ENCODE data around the gene ZNF652.

Gene ZNF652

GRCh38 chr17:49349541-49349940 lies 12.5 kb downstream of the ZNF652 start:
- Histone ChIP-seq H3K36me3 (ENCODE audit: low read length) (no peaks in the 10 kb centered on the region), H3K4me3 (ENCODE audit: insufficient read depth, low read length, poor library complexity, severe bottlenecking) (no peak overlapping the region), H3K27me3 (ENCODE audit: low read length) (no peaks in the 10 kb centered on the region), H3F3A (ENCODE audit: insufficient read depth) (no peaks in the 10 kb centered on the region), H3K9ac (ENCODE audit: low read length) (no peak overlapping the region), H2AFZ (ENCODE audit: low read depth, low read length, severe bottlenecking) (no peak overlapping the region), H3K9me3 (ENCODE audit: insufficient read depth, low read length) (no peaks in the 10 kb centered on the region), H3K79me2 (ENCODE audit: insufficient read depth, low read length) (peaks cover 59% of the 10 kb centered on the region), H3K9me2 (replicated peaks; ENCODE audit: insufficient read depth, low read length) (no peaks in the 10 kb centered on the region), H4K20me1 (ENCODE audit: low read depth, low read length) (peaks cover 9% of the 10 kb centered on the region), H3K27ac (ENCODE audit: low read depth, low read length) (no peak overlapping the region), H3K4me2 (ENCODE audit: low read depth, low read length, poor library complexity, severe bottlenecking) (no peak overlapping the region)
- TF ChIP-seq CTCF (IDR thresholded peaks at IDR 0.05; ENCODE audit: insufficient read depth, low read length, poor library complexity, severe bottlenecking) (no peak), EZH2phosphoT487 (conservative IDR thresholded peaks at IDR 0.05; ENCODE audit: low read length) (no peak)

- Histone ChIP-seq H2AFZ (ENCODE audit: low read depth, low read length, severe bottlenecking) (no peak overlapping the region), H3K36me3 (ENCODE audit: low read length) (no peaks in the 10 kb centered on the region), H3K27me3 (ENCODE audit: low read length) (no peaks in the 10 kb centered on the region), H3F3A (ENCODE audit: insufficient read depth) (no peaks in the 10 kb centered on the region), H3K4me3 (ENCODE audit: insufficient read depth, low read length, poor library complexity, severe bottlenecking) (no peak overlapping the region), H3K79me2 (ENCODE audit: insufficient read depth, low read length) (peaks cover 50% of the 10 kb centered on the region), H3K4me2 (ENCODE audit: low read depth, low read length, poor library complexity, severe bottlenecking) (no peak overlapping the region), H3K9ac (ENCODE audit: low read length) (no peak overlapping the region), H3K9me2 (replicated peaks; ENCODE audit: insufficient read depth, low read length) (no peaks in the 10 kb centered on the region), H3K9me3 (ENCODE audit: insufficient read depth, low read length) (no peaks in the 10 kb centered on the region), H3K27ac (ENCODE audit: low read depth, low read length) (no peak overlapping the region), H4K20me1 (ENCODE audit: low read depth, low read length) (peaks cover 6% of the 10 kb centered on the region)
- no peak for TF ChIP-seq EZH2phosphoT487 (conservative IDR thresholded peaks at IDR 0.05; ENCODE audit: low read length)
- no peak for TF ChIP-seq CTCF (IDR thresholded peaks at IDR 0.05; ENCODE audit: insufficient read depth, low read length, poor library complexity, severe bottlenecking)
Observed at GRCh38 chr17:49344914-49345313, 17.1 kb downstream of the ZNF652 start.

GRCh38 chr17:49343273-49343672 lies 18.8 kb downstream of the ZNF652 start:
- TF ChIP-seq EZH2phosphoT487 (conservative IDR thresholded peaks at IDR 0.05; ENCODE audit: low read length) (no peak), CTCF (IDR thresholded peaks at IDR 0.05; ENCODE audit: insufficient read depth, low read length, poor library complexity, severe bottlenecking) (no peak)
- Histone ChIP-seq H3K4me2 (ENCODE audit: low read depth, low read length, poor library complexity, severe bottlenecking) (peak overlapping the region; percentile 4), H3K9me3 (ENCODE audit: insufficient read depth, low read length) (no peaks in the 10 kb centered on the region), H3K4me3 (ENCODE audit: insufficient read depth, low read length, poor library complexity, severe bottlenecking) (no peak overlapping the region), H3K27ac (ENCODE audit: low read depth, low read length) (no peak overlapping the region), H3K9me2 (replicated peaks; ENCODE audit: insufficient read depth, low read length) (no peaks in the 10 kb centered on the region), H3F3A (ENCODE audit: insufficient read depth) (no peaks in the 10 kb centered on the region), H3K79me2 (ENCODE audit: insufficient read depth, low read length) (peaks cover 64% of the 10 kb centered on the region), H3K9ac (ENCODE audit: low read length) (no peak overlapping the region), H2AFZ (ENCODE audit: low read depth, low read length, severe bottlenecking) (no peak overlapping the region), H4K20me1 (ENCODE audit: low read depth, low read length) (peaks cover 6% of the 10 kb centered on the region; the same call in 1 of the 2 replicates), H3K27me3 (ENCODE audit: low read length) (no peaks in the 10 kb centered on the region), H3K36me3 (ENCODE audit: low read length) (no peaks in the 10 kb centered on the region)
